ENCODE data around the gene GSS.
"Not testable (repeated sequence)": the region's sequence is repeated elsewhere in the genome, so short reads cannot be mapped to it uniquely, and the experiment has no call there.

Gene GSS

DNA sequence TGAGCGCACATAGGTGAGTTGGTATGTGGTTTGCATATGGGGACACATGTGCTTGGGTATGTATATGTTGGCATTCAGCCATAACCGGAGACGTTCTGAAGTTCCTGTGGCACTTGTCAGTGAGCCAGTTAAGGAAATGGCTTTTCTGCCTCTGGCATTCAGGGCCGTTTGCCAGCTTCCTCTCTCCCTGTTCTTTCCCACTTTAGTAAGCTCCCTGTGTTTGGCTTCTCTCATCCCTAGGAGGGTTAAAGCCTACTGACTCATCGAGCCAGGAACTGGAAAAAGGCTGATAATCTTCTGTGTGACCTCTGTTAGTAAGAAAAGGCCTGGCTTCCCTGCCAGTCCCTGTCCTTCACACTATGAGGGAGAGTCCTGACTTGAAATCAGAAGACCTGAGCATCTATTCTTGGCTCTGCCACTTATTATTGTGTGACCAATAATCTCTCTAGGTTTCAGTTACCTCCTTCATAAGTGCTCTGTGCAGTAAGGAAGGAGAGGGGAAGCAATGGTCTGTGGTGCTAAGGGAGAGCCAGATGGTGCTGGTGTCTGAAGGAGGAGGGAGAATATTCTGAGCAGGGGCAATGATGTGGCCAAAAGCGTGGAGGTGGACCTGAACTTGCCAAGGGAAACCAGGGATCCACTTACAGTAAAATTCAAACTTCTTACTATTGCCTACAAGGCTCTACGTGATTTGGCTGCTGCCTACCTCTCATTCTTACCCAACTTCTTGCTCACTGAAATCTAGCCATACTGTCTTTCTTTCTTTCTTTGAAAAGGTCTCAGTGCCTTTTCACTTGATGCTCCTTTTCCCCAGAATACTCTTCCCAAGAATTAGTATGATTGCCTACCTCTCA is 47.8 kb downstream of the GSS start:
- peak; percentile 37 for DNase-seq (ENCODE audit: low spot score)

GRCh38 chr20:34904202-34904621 is 51.4 kb downstream of the GSS start:
- DNase-seq (ENCODE audit: low spot score): no peak

- not testable (repeated sequence) for DNase-seq (ENCODE audit: low spot score)
These were observed 56.9 kb downstream of the GSS start for GRCh38 chr20:34898731-34899130.

GRCh38 chr20:34898129-34898528 is 57.5 kb downstream of the GSS start:
- not testable (repeated sequence) for DNase-seq (ENCODE audit: low spot score)

- DNase-seq (ENCODE audit: low spot score): peak; percentile 76
These were observed 59.5 kb downstream of the GSS start for GRCh38 chr20:34896086-34896621.

DNA sequence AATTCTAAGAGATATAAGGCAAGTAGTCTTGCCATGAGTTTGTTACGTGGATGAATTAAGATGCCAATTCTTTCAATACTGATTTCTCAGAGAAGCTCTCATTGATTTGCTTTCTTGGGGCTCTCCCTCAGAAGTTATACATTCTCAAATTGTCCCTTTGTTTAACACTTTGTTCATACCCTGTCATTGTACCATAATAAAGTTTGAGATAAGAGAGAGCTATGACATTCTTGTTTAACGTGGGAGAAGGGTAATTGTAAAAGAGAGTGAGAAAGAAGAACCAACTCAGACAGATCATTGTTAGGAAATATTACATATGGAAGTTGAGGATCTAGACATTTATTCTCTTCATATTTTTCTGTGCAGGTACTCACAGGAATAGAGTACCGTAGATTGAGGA is 60.1 kb downstream of the GSS start:
- DNase-seq (ENCODE audit: low spot score): no peak

- DNase-seq (ENCODE audit: low spot score): no peak
These were observed 60.9 kb downstream of the GSS start for GRCh38 chr20:34894723-34895122.

- DNase-seq (ENCODE audit: low spot score): no peak
These were observed 62.9 kb downstream of the GSS start for GRCh38 chr20:34892671-34893070.

DNA sequence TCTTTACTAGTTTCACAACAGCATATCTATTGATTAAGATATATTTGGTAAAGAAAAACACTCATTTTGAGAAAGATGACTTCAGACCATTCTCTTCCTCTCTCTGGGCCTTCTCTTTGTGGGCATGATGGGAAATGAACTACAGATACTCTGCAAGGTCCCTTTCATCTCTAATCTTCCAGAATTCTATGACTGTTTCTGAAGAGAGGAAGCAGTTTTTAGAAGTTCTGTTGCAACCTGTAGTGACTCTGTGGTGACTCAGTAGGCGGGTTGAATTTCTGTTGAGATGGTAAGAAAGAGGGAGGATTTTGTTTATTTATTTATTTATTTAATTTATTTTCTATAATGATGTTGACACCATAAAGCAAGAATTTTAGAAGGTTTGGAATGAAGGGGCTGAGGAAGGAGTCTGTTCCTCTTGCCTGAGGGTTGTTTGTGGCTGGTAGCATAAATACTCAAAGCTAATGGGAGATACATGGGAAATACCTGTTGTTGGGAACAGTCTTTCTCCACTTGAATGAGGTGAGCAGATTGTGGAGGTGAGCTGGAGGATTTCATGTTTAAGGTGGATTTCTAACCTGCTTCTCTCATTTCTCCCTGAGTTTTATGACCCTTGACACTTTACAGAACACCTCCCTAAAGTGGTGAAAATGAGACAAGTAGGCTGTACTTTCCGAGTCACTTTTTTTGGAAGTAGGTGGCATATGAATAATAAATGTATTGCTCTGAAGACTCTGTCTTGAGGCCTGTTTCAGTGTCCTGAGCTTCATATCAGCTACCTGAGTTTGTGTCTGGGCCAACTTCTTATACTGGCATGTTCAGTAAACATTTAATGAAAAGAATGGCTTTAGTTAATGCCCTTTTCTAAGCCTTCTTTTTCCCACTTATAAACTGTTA is 64.2 kb downstream of the GSS start:
- no peak for DNase-seq (ENCODE audit: low spot score)

DNA sequence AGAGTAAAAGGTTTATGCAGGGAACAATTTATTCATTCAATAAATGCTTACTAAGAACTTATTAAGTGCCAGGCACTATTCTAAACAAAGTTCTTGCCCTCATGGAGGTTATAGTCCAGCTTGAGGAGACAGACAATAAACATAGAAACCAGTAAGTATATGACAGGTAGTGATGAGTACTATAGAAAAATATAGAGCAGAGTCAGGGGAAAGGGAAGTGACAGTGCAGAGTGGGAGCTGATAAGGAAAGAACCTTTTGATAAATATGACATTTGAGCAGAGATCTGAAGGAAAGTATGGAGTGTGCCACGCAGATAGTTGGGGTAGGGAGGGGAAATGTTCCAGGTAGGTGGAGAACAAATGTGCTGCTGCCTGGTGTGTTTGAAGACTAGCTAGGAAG is 67.1 kb downstream of the GSS start:
- DNase-seq (ENCODE audit: low spot score): no peak

DNA sequence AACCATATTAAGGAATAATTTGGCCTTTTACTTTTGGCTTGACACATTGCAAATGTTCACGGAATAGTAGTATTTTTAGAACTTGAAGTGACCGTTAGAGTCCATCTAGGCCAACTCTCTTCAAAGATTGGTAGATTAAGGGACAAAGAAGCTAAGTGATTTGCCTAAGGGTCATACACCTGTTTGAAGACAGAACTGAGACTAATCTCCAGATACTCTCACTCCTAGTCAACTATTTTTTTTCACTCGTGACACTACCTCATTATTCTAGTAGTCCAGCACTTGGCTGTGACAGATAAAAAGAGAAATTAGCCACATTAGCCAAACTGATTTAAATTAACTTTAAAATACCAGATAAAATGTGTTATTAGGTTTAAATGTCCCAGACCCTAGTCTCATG is 68.6 kb downstream of the GSS start:
- DNase-seq (ENCODE audit: low spot score): no peak

GRCh38 chr20:34886122-34886521 is 69.5 kb downstream of the GSS start:
- DNase-seq (ENCODE audit: low spot score): no peak

GRCh38 chr20:34884260-34884659 is 71.3 kb downstream of the GSS start:
- no peak for DNase-seq (ENCODE audit: low spot score)

DNA sequence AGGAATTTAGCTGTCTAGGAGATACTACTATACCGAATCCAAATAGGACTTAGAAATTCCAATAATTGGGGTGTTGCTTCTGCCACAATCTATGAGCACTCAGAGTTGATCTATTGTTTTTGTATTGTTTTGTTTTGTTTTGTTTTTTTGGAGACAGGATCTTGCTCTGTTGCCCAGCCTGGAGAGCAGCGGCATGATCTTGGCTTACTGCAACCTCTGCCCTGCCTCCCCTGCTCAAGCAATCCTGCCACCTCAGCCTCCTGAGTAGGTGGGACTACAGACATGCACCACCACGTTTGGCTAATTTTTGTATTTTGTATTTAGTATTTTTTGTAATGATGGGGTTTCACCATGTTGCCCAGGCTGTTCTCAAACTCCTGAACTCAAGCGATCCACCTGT is 71.8 kb downstream of the GSS start:
- DNase-seq (ENCODE audit: low spot score): no peak

GRCh38 chr20:34883087-34883688 is 72.4 kb downstream of the GSS start:
- no peak for DNase-seq (ENCODE audit: low spot score)

DNA sequence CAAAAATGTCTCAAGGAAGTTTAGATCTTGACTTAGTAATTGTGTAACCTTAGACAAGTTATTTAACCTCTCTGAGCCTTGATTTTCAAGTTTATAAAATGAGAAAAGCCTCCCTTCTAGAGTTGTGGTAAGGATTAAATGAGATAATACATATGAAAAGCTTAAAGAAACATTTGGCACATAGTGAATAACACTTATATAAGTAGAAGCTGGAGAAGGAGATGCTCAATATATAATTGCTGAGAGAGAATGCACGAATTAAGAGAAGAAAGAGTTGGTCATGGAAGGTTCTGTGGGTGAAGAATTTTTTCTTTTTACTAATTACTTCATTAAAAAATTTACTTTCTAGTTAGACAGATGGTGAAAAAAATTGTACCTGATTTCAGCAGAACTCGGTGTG is 73.9 kb downstream of the GSS start:
- no peak for DNase-seq (ENCODE audit: low spot score)

DNA sequence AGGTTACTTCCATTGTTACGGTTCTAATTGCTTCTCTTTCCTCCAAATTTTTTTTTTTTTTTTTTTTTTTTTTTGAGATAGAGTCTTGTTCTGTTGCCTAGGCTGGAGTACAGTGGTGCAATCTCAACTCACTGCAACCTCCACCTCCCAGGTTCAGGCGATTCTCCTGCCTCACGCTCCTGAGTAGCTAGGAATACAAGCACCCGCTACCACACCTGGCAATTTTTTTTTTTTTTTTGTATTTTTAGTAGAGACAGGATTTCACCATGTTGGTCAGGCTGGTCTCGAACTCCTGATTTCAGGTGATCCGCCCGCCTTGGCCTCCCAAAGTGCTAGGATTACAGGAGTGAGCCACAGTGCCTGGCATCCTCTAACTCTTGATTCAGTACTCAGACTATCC is 74.6 kb downstream of the GSS start:
- not testable (repeated sequence) for DNase-seq (ENCODE audit: low spot score)

DNA sequence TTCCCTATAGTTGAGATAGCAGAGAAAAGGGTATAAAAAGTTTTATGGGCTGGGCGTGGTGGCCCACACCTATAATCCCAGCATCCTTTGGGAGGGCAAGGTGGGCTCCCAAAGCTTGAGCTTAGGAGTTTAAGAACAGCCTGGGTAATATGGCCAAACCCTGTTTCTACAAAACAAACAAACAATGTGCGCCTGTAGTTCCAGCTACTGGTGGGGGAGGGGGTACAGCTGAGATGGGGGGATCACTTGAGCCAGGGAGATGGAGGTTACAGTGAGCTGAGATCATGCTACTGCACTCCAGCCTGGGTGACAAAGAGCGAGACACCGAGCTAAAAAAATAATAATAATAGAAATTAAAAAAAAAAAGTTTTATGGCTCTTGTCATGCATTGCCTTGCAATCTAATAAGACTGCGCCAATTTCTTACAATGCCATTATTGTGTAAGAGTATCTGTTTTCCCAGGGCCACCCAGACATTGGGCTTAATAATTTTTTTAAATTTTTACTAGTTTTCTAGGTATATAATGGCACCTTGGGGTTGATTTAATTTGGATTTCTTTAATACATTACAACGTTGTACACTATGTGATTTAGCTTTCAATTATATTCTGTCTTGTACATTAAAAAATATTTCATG is 75.3 kb downstream of the GSS start:
- no peak for DNase-seq (ENCODE audit: low spot score)

Data from cerebellar cortex (tissue), 1 donor.